Endothelial cell (in vitro differentiated cells): ENCODE measurements around the gene HLA-DQA1. TPM values are rescaled to one million over a fixed set of nuclear protein-coding genes. Genes with fewer than 3 reads are reported as not detected.
"Not testable (repeated sequence)": the region's sequence is repeated elsewhere in the genome, so short reads cannot be mapped to it uniquely, and the experiment has no call there.

Experiments used
- DNase-seq: peaks from one replicate; pipeline ENCODE4 v3.0.0; 2021; ENCODE audit warnings: low spot score
- H3K27ac Mint-ChIP-seq: one replicate; pipeline ENCODE4 v1.8.0; 2021; ENCODE audit warnings: mixed read lengths, inconsistent platforms; ENCODE audit not compliant: unreplicated experiment
- H3K27me3 Mint-ChIP-seq: one replicate; pipeline ENCODE4 v1.8.0; 2021; ENCODE audit warnings: mild to moderate bottlenecking, moderate library complexity, mixed read lengths, inconsistent platforms; ENCODE audit not compliant: unreplicated experiment
- H3K36me3 Mint-ChIP-seq: one replicate; pipeline ENCODE4 v1.8.0; 2021; ENCODE audit warnings: mild to moderate bottlenecking, low read depth, mixed read lengths, inconsistent platforms; ENCODE audit not compliant: unreplicated experiment
- H3K4me1 Mint-ChIP-seq: one replicate; pipeline ENCODE4 v1.8.0; 2021; ENCODE audit warnings: mild to moderate bottlenecking, mixed read lengths, inconsistent platforms; ENCODE audit not compliant: unreplicated experiment
- H3K4me3 Mint-ChIP-seq: one replicate; pipeline ENCODE4 v1.8.0; 2021; ENCODE audit warnings: mild to moderate bottlenecking, mixed read lengths, inconsistent platforms; ENCODE audit not compliant: unreplicated experiment
- H3K9me3 Mint-ChIP-seq: one replicate; pipeline ENCODE4 v1.8.0; 2021; ENCODE audit warnings: mixed read lengths, inconsistent platforms; ENCODE audit not compliant: unreplicated experiment
- CTCF ChIP-seq: fragments of 200-600 bp; sonication (generic); IDR thresholded peaks from one replicate; pipeline ENCODE4 v1.5.0; 2021; ENCODE audit warnings: antibody characterized with exemption; ENCODE audit not compliant: unreplicated experiment
- total RNA-seq: library from RNA; stranded (reverse); fragmentation: NEBNext Ultra II Directional; extraction: Animal tissue kit (Norgen Biotek cat#: 25700); gene quantifications from one replicate; pipeline ENCODE4 v1.2.1, GENCODE V29; 2021; ENCODE audit not compliant: unreplicated experiment

The HLA-DQA1 gene
- total RNA-seq, 1 donor from 2014 or later = not detected

GRCh38 chr6:32627831-32628230, 9.4 kb upstream of the HLA-DQA1 start:
- Mint-ChIP-seq H3K36me3 (no peaks in the 10 kb centered on the region), H3K4me1 (no peaks in the 10 kb centered on the region), H3K9me3 (no peaks in the 10 kb centered on the region), H3K27ac (no peak overlapping the region), H3K4me3 (no peak overlapping the region), H3K27me3 (peaks cover 1% of the 10 kb centered on the region)
- no peak for DNase-seq
- no peak for TF ChIP-seq CTCF

- not testable (repeated sequence) for H3K27me3 Mint-ChIP-seq, H3K4me3 Mint-ChIP-seq, DNase-seq, H3K4me1 Mint-ChIP-seq, H3K36me3 Mint-ChIP-seq, H3K27ac Mint-ChIP-seq, H3K9me3 Mint-ChIP-seq
Measured at GRCh38 chr6:32629793-32630192, 7.4 kb upstream of the HLA-DQA1 start.

GRCh38 chr6:32635526-32636123, 1.6 kb upstream of the HLA-DQA1 start:
- Mint-ChIP-seq H3K4me3 (no peak overlapping the region), H3K36me3 (no peaks in the 10 kb centered on the region), H3K27me3 (peaks cover 1% of the 10 kb centered on the region), H3K9me3 (no peaks in the 10 kb centered on the region), H3K4me1 (no peaks in the 10 kb centered on the region), H3K27ac (no peak overlapping the region)
- TF ChIP-seq CTCF = no peak
- no peak for DNase-seq

- Mint-ChIP-seq H3K9me3 (no peaks in the 10 kb centered on the region), H3K4me3 (no peak overlapping the region), H3K4me1 (no peaks in the 10 kb centered on the region), H3K27me3 (no peaks in the 10 kb centered on the region), H3K27ac (no peak overlapping the region), H3K36me3 (no peaks in the 10 kb centered on the region)
- no peak for TF ChIP-seq CTCF
- DNase-seq = no peak
Measured at GRCh38 chr6:32637883-32638282, 677 bp downstream of the HLA-DQA1 start.

- no peaks in the 10 kb centered on the region for H3K4me1 Mint-ChIP-seq
- H3K9me3 Mint-ChIP-seq = no peaks in the 10 kb centered on the region
- no peak for TF ChIP-seq CTCF
- no peak overlapping the region for H3K4me3 Mint-ChIP-seq
- H3K27ac Mint-ChIP-seq = no peak overlapping the region
- no peak for DNase-seq
- no peaks in the 10 kb centered on the region for H3K36me3 Mint-ChIP-seq
- H3K27me3 Mint-ChIP-seq = no peaks in the 10 kb centered on the region
Measured at GRCh38 chr6:32638532-32639219, 1.5 kb downstream of the HLA-DQA1 start.
